DOHH2 (cell line): ENCODE data around the gene LRIG2.

Experiments used
- H3F3A ChIP-seq: fragments of 200-600 bp; sonication (generic), shearing (Covaris generic); 2 replicates; pipeline ENCODE4 v1.6.0; 2016; ENCODE audit warnings: antibody characterized with exemption, mild to moderate bottlenecking; ENCODE audit not compliant: control insufficient read depth, insufficient read depth
- H3K27ac ChIP-seq: fragments of 200-600 bp; sonication (generic); 2 replicates; pipeline ENCODE4 v1.5.1; 2014; ENCODE audit warnings: low read depth, mild to moderate bottlenecking, low read length, moderate library complexity
- H3K27me3 ChIP-seq: fragments of 200-600 bp; sonication (generic); 2 replicates; pipeline ENCODE4 v1.6.1; 2014; ENCODE audit warnings: mild to moderate bottlenecking, low read length, mixed read lengths; ENCODE audit not compliant: control insufficient read depth
- H3K36me3 ChIP-seq: fragments of 200-600 bp; sonication (generic); 2 replicates; pipeline ENCODE4 v1.6.1; 2014; ENCODE audit warnings: mild to moderate bottlenecking, low read length, moderate library complexity, mixed read lengths; ENCODE audit not compliant: control insufficient read depth
- H3K4me1 ChIP-seq: fragments of 200-600 bp; sonication (generic); 2 replicates; pipeline ENCODE4 v1.6.1; 2014; ENCODE audit warnings: mild to moderate bottlenecking, low read length, mixed read lengths; ENCODE audit not compliant: control insufficient read depth
- H3K4me2 ChIP-seq: fragments of 200-600 bp; sonication (generic); 2 replicates; pipeline ENCODE4 v1.6.0; 2014; ENCODE audit warnings: mild to moderate bottlenecking, low read length, moderate library complexity
- H3K4me3 ChIP-seq: fragments of 200-600 bp; sonication (generic); 2 replicates; pipeline ENCODE4 v1.5.1; 2014; ENCODE audit warnings: mild to moderate bottlenecking, low read length, mixed read lengths
- H3K79me2 ChIP-seq: fragments of 200-600 bp; sonication (generic); 2 replicates; pipeline ENCODE4 v1.6.1; 2014; ENCODE audit warnings: mild to moderate bottlenecking, low read length, mixed read lengths; ENCODE audit not compliant: control insufficient read depth
- H3K9me2 ChIP-seq: fragments of 200-600 bp; sonication (generic); replicated peaks from 2 replicates; pipeline ENCODE4 v1.6.1; 2014; ENCODE audit warnings: mild to moderate bottlenecking, low read length, mixed read lengths; ENCODE audit not compliant: control insufficient read depth
- H3K9me3 ChIP-seq: fragments of 200-600 bp; sonication (generic); 2 replicates; pipeline ENCODE4 v1.6.1; 2014; ENCODE audit warnings: antibody characterized with exemption, low read length, mixed read lengths; ENCODE audit not compliant: control insufficient read depth, insufficient read depth
- H4K20me1 ChIP-seq: fragments of 200-600 bp; sonication (generic); 2 replicates; pipeline ENCODE4 v1.6.0; 2014; ENCODE audit warnings: low read depth, mild to moderate bottlenecking, antibody characterized with exemption, low read length, moderate library complexity; ENCODE audit not compliant: control insufficient read depth, insufficient read depth
- EZH2phosphoT487 ChIP-seq: fragments of 200-600 bp; sonication (generic); IDR thresholded peaks from 2 replicates; pipeline ENCODE4 v1.6.1; 2017; ENCODE audit warnings: borderline replicate concordance, mild to moderate bottlenecking, antibody characterized with exemption, low read length, moderate library complexity, mixed read lengths
- TF ChIP-seq, protein P1 (sequence below): fragments of 200-600 bp; sonication (generic); IDR thresholded peaks from one replicate; pipeline ENCODE4 v1.5.1; 2014; ENCODE audit warnings: antibody characterized with exemption, mild to moderate bottlenecking, low read depth, low read length; ENCODE audit not compliant: poor library complexity, severe bottlenecking

Gene LRIG2

DNA sequence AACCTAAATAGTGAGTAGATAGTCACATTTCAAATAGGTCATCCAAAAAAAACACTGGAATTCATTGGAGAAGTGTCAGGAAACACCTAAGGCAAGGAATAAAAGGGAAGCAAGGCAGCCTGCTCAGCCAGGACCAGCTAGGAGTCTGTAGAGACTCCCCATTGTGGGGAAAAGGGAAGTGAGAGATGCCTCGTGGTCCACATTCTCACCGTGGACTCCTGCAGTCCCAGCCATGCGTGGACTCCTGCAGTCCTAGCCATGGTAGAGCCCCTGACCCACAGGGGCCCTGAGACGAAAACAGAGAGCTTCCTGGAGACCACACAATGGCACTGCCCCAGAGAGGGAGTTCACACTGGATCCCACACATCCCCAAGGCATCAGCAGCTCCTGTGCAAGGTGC, 97.5 kb downstream of the LRIG2 start:
- Histone ChIP-seq H3K4me1 (0 out of 2 replicates have a peak, but pooled peaks cover 2% of the 10 kb centered on the region), H3K9me3 (no peaks in the 10 kb centered on the region; the same call in 1 of the 2 replicates), H4K20me1 (no peaks in the 10 kb centered on the region), H3K4me3 (no peak overlapping the region), H3K27me3 (no peaks in the 10 kb centered on the region), H3K9me2 (no peaks in the 10 kb centered on the region), H3K79me2 (no peaks in the 10 kb centered on the region), H3K36me3 (no peaks in the 10 kb centered on the region), H3F3A (no peaks in the 10 kb centered on the region), H3K27ac (no peak overlapping the region), H3K4me2 (no peak overlapping the region)
- no peak for TF ChIP-seq EZH2phosphoT487

DNA sequence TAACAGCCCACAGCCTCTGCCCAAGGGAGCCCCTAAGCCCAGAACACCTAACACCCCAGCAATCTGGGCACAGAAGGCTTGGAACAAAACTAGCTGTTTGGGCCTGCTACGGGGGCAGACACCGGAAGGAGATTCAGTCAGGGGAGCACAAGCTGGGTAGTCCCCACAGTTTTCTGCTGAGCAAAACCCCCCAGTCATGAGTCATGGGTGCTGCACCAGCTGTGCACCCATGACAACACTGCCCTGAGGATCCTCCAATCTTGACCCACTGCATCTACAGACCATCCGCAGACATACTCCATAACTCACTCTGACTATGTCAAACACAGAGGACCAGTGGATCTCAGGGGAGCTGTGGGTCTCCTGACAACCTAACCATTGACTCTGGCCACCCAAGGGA, 105.1 kb downstream of the LRIG2 start:
- Histone ChIP-seq H3F3A (no peaks in the 10 kb centered on the region), H3K4me3 (no peak overlapping the region), H3K4me1 (peaks cover 5% of the 10 kb centered on the region), H4K20me1 (no peaks in the 10 kb centered on the region), H3K9me3 (no peaks in the 10 kb centered on the region), H3K36me3 (no peaks in the 10 kb centered on the region), H3K9me2 (no peaks in the 10 kb centered on the region), H3K27me3 (no peaks in the 10 kb centered on the region), H3K4me2 (no peak overlapping the region), H3K27ac (no peak overlapping the region), H3K79me2 (no peaks in the 10 kb centered on the region)
- TF ChIP-seq, protein P1, sequence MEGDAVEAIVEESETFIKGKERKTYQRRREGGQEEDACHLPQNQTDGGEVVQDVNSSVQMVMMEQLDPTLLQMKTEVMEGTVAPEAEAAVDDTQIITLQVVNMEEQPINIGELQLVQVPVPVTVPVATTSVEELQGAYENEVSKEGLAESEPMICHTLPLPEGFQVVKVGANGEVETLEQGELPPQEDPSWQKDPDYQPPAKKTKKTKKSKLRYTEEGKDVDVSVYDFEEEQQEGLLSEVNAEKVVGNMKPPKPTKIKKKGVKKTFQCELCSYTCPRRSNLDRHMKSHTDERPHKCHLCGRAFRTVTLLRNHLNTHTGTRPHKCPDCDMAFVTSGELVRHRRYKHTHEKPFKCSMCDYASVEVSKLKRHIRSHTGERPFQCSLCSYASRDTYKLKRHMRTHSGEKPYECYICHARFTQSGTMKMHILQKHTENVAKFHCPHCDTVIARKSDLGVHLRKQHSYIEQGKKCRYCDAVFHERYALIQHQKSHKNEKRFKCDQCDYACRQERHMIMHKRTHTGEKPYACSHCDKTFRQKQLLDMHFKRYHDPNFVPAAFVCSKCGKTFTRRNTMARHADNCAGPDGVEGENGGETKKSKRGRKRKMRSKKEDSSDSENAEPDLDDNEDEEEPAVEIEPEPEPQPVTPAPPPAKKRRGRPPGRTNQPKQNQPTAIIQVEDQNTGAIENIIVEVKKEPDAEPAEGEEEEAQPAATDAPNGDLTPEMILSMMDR = no peak
- TF ChIP-seq EZH2phosphoT487 = no peak

DNA sequence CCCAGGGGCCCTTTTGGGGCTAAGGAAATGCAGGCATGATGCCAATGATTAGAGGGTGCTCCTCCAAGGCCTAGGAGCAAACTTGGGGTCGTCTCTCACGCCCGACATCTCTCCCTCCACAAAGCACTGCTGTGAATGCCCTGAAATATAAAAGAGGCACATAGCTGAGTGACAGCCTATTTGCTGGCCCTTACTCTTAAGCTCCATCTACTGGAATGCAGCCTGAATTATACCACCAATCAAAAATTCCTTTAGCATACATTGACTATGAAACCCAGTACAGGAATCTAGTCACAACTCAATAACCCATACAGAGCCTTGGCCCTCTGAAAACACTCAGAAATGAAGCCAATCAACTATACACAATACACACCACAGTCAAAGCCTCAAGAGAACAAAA, 105.5 kb downstream of the LRIG2 start:
- Histone ChIP-seq H3K36me3 (no peaks in the 10 kb centered on the region), H4K20me1 (no peaks in the 10 kb centered on the region), H3K9me2 (no peaks in the 10 kb centered on the region), H3K4me2 (no peak overlapping the region), H3F3A (no peaks in the 10 kb centered on the region), H3K27me3 (no peaks in the 10 kb centered on the region), H3K4me1 (peaks cover 5% of the 10 kb centered on the region), H3K4me3 (no peak overlapping the region), H3K9me3 (no peaks in the 10 kb centered on the region), H3K27ac (no peak overlapping the region), H3K79me2 (no peaks in the 10 kb centered on the region)
- no peak for TF ChIP-seq EZH2phosphoT487
- TF ChIP-seq, protein P1 = no peak
